Skin of body (tissue), 1 donor: ENCODE results near the gene MBOAT1. TPM values are rescaled to one million over a fixed set of nuclear protein-coding genes. Genes with fewer than 3 reads are reported as not detected.

Experiments
- total RNA-seq: library from RNA; depleted of rRNA; stranded (reverse); fragments of >200 nt; gene quantifications from one replicate; pipeline ENCODE4 v1.2.3, GENCODE V29; 2014

Gene MBOAT1
- total RNA-seq, 1 donor from 2014 or later = 11.8 TPM

Other genes starting within 250 kb of the MBOAT1 start
- 5.6 TPM for gene E2F3, start 189.4 kb upstream of the MBOAT1 start, total RNA-seq